Tibial nerve (tissue), 3 donors: ENCODE measurements around the gene OR1S1.

Experiments used
- CTCF ChIP-seq, 5 experiments: fragments of 200-600 bp in 3 of 5; fragments of 450-650 bp in 2 of 5; sonication (generic) in 3 of 5; IDR thresholded peaks; one replicate each; pipeline ENCODE4 v1.5.1; 2016 to 2019; ENCODE audit warnings: antibody characterized with exemption in 5 of 5, mild to moderate bottlenecking in 3 of 5, moderate library complexity in 2 of 5
- POLR2A ChIP-seq, 2 donors: fragments of 450-650 bp; IDR thresholded peaks; one replicate each; pipeline ENCODE4 v1.6.1; 2017; ENCODE audit warnings: antibody characterized with exemption in 2 of 2, mild to moderate bottlenecking in 2 of 2, moderate library complexity in 2 of 2

DNA sequence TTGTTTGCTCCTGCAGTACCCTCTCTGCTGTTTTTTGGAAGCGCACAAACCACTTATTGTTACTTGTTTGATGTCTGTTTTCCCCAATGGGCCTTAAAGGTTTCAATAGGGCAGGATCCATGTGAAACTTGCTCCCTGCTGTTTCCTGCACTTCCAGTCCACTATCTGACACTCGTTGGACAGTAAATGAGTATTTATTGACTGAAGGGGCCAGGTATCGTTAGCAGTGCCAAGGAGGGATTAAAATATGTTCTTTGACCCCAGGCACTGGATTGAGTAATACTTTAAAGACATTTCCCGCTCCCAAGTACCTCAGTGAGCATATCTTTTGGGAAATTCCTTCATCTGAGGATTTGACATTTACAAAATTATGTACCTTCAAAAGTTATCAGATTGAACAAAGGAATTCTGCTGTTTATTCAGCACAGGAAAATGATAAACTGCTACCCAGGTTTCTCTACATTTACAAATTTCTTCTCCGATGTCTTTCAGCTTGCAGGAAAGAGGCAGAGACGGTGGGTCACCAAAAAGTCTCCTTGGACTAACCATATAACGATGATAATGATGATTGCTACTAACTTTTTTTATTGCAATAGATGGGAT is 46.9 kb upstream of the OR1S1 start:
- no peak for TF ChIP-seq CTCF (IDR thresholded peaks at IDR 0.05)
- TF ChIP-seq POLR2A (IDR thresholded peaks at IDR 0.05), result no peak
